ENCODE data around the gene SF3A2.

The SF3A2 gene

GRCh38 chr19:2207991-2208860 lies 28.4 kb upstream of the SF3A2 start:
- no peak for DNase-seq (ENCODE audit: low read depth)

DNA sequence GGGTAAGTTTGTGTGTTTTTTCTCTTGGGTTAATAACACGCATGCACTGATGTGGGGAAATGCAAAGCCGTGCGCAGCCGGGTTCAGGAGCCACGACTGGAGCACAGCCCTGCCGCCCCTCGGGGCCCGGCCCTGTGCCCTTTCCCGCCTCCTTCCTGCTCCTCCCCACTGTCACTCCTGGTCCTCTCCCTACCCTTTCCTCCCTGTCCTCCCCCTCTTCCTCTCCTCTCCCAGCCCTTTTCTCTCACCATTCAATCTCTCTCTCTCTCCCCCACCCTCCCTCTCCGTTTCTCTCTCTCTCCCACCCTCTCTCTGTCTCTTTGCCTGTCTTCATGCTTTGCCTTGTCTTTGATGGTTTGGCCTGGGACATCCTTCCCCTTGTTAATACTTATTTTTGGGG lies 27.6 kb upstream of the SF3A2 start:
- no peak for DNase-seq (ENCODE audit: low read depth)

- no peak for DNase-seq (ENCODE audit: low read depth)
These were observed 27.2 kb upstream of the SF3A2 start for GRCh38 chr19:2209408-2209807.

GRCh38 chr19:2210206-2210605 lies 26.4 kb upstream of the SF3A2 start:
- DNase-seq (ENCODE audit: low read depth) = no peak

DNA sequence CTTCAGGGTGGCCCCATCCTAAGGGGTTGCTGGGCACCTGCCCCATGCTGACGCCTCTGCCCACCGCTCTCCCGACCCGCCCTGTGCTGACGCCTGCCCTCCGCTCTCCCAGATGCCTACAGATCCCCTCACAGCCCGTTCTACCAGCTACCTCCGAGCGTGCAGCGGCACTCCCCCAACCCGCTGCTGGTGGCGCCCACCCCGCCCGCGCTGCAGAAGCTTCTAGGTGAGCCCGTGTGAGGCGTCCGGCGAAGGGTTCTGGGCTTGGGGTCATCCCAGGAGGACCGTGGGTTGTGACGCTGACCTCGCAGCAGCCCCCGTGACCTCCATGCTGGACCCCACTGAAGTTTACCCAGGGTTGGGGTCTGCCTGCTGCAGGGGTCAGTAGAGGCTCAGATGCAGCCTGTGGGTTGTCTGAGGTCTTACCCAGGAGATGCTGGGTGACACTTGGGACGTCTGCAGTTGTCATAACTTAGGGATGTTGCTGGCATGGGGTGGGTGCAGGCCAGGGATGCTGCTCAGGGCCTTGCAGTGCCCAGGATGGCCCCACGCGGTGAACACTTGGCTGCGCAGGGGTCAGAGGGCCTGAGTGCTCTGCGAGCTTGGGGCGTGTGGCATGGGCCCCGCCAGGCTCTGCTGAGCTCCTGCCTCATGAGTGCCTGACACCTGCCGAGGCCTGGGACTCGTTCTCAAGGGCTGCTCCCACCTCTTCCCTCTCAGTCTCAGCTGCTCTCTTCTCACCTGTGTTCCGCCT lies 25.5 kb upstream of the SF3A2 start:
- no peak for DNase-seq (ENCODE audit: low read depth)

GRCh38 chr19:2212861-2213711 lies 23.5 kb upstream of the SF3A2 start:
- DNase-seq (ENCODE audit: low read depth) = no peak

- no peak for DNase-seq (ENCODE audit: low read depth)
These were observed 22.8 kb upstream of the SF3A2 start for GRCh38 chr19:2213799-2214198.

DNA sequence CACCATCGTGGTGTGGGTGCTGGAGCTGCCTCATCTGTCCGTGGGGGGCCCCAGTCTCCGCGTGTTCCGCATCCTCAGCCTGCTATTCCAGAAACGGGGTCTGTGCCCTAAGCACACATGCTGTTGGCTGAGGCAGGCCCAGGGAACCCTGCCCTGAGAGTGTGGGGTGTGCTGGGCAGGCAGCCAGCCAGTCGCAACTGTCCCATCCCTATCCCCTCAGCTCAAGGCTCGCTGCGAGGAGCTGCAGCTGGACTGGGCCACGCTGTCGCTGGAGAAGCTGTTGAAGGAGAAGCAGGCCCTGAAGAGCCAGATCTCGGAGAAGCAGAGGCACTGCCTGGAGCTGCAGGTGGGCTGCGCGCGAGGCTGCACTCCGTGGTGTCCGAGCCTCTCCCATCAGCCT lies 22.4 kb upstream of the SF3A2 start:
- no peak for DNase-seq (ENCODE audit: low read depth)

- peak; percentile 23 for DNase-seq (ENCODE audit: low read depth)
These were observed 21.3 kb upstream of the SF3A2 start for GRCh38 chr19:2215281-2215751.

DNA sequence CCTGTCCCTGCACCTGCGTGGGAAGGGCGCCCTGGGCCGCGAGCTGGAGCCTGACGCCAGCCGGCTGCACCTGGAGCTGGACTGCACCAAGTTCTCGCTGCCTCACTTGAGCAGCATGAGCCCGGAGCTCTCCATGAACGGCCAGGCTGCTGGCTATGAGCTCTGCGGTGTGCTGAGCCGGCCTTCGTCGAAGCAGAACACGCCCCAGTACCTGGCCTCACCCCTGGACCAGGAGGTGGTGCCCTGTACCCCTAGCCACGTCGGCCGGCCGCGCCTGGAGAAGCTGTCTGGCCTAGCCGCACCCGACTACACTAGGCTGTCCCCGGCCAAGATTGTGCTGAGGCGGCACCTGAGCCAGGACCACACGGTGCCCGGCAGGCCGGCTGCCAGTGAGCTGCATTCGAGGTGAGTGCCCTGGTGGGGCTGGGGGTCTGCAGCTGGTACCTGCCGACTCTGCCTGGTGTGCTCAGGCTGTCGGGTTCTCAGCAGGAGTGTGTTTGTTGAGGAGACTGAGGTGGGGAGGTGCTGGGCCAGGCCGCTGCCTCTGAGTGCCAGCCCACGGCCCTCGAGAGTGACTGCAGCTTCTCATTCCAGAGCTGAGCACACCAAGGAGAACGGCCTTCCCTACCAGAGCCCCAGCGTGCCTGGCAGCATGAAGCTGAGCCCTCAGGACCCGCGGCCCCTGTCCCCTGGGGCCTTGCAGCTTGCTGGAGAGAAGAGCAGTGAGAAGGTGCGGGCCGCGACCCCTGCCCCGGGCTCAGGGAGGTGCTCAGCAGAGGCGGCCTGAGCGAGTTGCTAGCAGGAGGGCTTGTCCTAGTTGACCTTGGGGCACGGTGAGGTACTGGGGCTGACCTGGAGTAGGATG lies 20.0 kb upstream of the SF3A2 start:
- DNase-seq (ENCODE audit: low read depth) = no peak

- no peak for DNase-seq (ENCODE audit: low read depth)
These were observed 19.0 kb upstream of the SF3A2 start for GRCh38 chr19:2217591-2217990.

- DNase-seq (ENCODE audit: low read depth) = no peak
These were observed 16.9 kb upstream of the SF3A2 start for GRCh38 chr19:2219726-2220125.

DNA sequence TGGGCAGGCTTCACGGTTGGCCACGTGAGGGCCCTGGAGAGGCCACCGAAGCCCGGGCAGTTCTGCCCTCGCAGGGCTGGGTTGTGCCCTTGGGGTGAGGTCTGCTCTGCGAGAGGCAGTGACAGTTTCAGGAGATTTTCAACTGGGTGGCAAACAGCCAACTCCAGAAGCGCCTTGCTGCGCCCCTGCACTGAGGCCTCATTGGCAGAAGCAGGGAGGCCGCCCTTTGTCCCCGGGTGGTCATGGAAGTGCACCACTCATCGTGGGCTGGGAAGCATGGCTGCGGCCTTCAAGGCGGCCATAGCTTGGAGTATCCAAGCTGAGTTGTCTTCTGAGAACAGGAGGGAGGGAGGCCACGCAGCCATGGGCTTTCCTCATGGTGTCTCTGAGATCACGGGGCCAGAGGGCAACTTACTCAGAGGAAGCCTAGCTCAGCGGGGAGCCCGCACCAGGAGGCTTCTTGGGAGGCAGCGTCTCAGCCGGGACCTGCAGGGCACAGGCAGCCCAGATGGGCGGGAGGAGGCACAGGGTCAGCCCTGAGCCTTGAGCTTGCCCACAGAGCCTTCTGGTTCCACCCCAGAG lies 15.3 kb upstream of the SF3A2 start:
- no peak for DNase-seq (ENCODE audit: low read depth)

DNA sequence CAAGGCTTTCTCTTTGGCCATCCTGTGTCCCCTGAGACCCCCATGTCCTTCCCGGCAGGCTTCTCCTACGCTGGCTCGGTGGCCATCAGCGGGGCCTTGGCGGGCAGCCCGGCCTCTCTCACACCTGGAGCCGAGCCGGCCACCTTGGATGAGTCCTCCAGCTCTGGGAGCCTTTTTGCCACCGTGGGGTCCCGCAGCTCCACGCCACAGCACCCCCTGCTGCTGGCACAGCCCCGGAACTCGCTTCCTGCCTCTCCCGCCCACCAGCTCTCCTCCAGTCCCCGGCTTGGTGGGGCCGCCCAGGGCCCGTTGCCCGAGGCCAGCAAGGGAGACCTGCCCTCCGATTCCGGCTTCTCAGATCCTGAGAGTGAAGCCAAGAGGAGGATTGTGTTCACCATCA lies 14.7 kb upstream of the SF3A2 start:
- no peak for DNase-seq (ENCODE audit: low read depth)

DNA sequence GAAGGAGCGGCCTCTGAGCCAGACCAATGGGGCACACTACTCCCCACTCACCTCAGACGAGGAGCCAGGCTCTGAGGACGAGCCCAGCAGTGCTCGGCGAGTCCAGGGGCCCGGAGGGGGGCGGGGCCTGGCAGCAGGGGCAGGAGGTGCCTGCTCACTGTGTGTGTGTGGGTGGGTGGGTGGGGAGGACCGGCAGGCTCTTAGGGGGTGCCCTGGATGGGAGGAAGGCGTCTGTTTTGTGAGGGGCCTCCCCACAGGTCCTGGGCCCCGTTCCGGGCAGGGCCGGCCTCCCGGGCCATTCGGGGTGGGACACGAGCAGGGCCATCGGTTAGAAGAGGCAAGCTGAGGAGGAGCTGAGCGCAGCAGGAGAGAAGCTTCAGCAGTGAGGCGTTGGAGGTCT lies 13.2 kb upstream of the SF3A2 start:
- no peak for DNase-seq (ENCODE audit: low read depth)

DNA sequence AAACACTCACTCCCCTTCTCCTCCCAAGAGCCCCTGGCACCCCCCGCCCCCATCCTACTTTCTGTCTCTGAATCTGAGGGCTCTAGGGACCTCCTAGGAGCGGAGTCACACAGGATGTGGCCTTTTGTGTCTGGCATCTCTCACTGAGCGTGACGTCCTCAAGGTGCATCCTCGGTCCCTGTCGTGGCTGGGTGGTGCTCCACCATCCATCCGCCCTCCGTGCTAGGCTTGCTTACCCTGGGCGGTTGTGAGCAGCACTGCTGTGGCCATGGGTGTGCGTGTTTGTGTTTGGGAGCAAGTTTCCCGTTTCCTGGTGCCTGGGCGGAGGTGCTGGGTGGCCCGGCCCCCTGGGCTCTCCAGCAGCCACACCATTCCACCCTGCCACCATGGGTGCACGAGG lies 12.7 kb upstream of the SF3A2 start:
- DNase-seq (ENCODE audit: low read depth) = no peak

- no peak for DNase-seq (ENCODE audit: low read depth)
These were observed 11.8 kb upstream of the SF3A2 start for GRCh38 chr19:2224754-2225349.

GRCh38 chr19:2225415-2226050 lies 11.1 kb upstream of the SF3A2 start:
- DNase-seq (ENCODE audit: low read depth) = no peak

DNA sequence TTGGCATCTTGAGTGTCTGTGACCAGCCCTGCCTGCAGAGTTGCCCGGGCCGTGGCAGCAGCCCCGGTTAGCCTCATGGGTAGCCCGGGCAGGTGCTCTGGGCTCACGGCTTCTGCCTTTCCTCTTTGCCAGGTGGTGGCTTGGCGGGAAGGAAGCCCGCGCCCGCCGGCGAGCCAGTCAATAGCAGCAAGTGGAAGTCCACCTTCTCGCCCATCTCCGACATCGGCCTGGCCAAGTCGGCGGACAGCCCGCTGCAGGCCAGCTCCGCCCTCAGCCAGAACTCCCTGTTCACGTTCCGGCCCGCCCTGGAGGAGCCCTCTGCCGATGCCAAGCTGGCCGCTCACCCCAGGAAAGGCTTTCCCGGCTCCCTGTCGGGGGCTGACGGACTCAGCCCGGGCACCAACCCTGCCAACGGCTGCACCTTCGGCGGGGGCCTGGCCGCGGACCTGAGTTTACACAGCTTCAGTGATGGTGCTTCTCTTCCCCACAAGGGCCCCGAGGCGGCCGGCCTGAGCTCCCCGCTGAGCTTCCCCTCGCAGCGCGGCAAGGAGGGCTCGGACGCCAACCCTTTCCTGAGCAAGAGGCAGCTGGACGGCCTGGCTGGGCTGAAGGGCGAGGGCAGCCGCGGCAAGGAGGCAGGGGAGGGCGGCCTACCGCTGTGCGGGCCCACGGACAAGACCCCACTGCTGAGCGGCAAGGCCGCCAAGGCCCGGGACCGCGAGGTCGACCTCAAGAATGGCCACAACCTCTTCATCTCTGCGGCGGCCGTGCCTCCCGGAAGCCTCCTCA lies 10.4 kb upstream of the SF3A2 start:
- DNase-seq (ENCODE audit: low read depth) = no peak
